Mesenchymal stem cell (in vitro differentiated cells and primary cell): ENCODE results near the gene C17orf114.

Experiments
- DNase-seq: peaks from one replicate; pipeline ENCODE4 v3.0.0-alpha.2; 2013
- H2AFZ ChIP-seq: one replicate; pipeline ENCODE4 v1.6.1; 2013; ENCODE audit warnings: low read depth, mild to moderate bottlenecking, control low read depth, inconsistent platforms, low read length, moderate library complexity
- H2AK5ac ChIP-seq: 2 replicates; pipeline ENCODE4 v1.6.1; 2013; ENCODE audit warnings: low read length, moderate library complexity, mild to moderate bottlenecking, inconsistent platforms; ENCODE audit not compliant: severe bottlenecking
- H2BK120ac ChIP-seq: one replicate; pipeline ENCODE4 v1.6.1; 2013; ENCODE audit warnings: low read depth, mild to moderate bottlenecking, inconsistent platforms, low read length, moderate library complexity
- H2BK12ac ChIP-seq, 2 experiments: one replicate each; pipeline ENCODE4 v1.6.1; 2013; ENCODE audit warnings: inconsistent platforms in 2 of 2, low read length in 2 of 2, mild to moderate bottlenecking in 2 of 2, moderate library complexity in 2 of 2, control low read depth in 1 of 2
- H2BK15ac ChIP-seq: one replicate; pipeline ENCODE4 v1.6.1; 2013; ENCODE audit warnings: mild to moderate bottlenecking, low read depth, inconsistent platforms; ENCODE audit not compliant: poor library complexity, severe bottlenecking
- H2BK5ac ChIP-seq: 2 replicates; pipeline ENCODE4 v1.6.1; 2013; ENCODE audit warnings: low read depth, mild to moderate bottlenecking, low read length, control low read depth, inconsistent platforms; ENCODE audit not compliant: poor library complexity, severe bottlenecking
- H3K14ac ChIP-seq, 2 experiments: one replicate each; pipeline ENCODE4 v1.6.1; 2013; ENCODE audit warnings: inconsistent platforms in 2 of 2, low read length in 2 of 2, control low read depth in 1 of 2, mild to moderate bottlenecking in 1 of 2, moderate library complexity in 1 of 2
- H3K18ac ChIP-seq, 2 experiments: one replicate each; pipeline ENCODE4 v1.6.1; 2013; ENCODE audit warnings: inconsistent platforms in 2 of 2, low read length in 2 of 2, control low read depth in 1 of 2, low read depth in 1 of 2, mild to moderate bottlenecking in 1 of 2
- H3K23ac ChIP-seq, 2 experiments: one replicate each; pipeline ENCODE4 v1.6.1; 2013; ENCODE audit warnings: inconsistent platforms in 2 of 2, low read length in 2 of 2, mild to moderate bottlenecking in 2 of 2, moderate library complexity in 2 of 2, control low read depth in 1 of 2
- H3K27ac ChIP-seq: 2 replicates; pipeline ENCODE4 v1.5.1; 2013; ENCODE audit warnings: mild to moderate bottlenecking, moderate library complexity, low read length, control low read depth, inconsistent platforms; ENCODE audit not compliant: poor library complexity, severe bottlenecking
- H3K27me3 ChIP-seq, 2 experiments: 2 replicates each; pipeline versions ENCODE4 v1.6.1 to v1.7.0; 2013; ENCODE audit warnings: low read length in 2 of 2, mild to moderate bottlenecking in 2 of 2, moderate library complexity in 2 of 2, control low read depth in 1 of 2, inconsistent platforms in 1 of 2; ENCODE audit not compliant: control insufficient read depth in 1 of 2, insufficient read depth in 1 of 2
- H3K36me3 ChIP-seq, 2 experiments: 2 replicates each; pipeline versions ENCODE4 v1.6.1 to v1.7.0; 2013; ENCODE audit warnings: low read length in 2 of 2, control low read depth in 1 of 2, inconsistent platforms in 1 of 2, low read depth in 1 of 2, mild to moderate bottlenecking in 1 of 2; ENCODE audit not compliant: insufficient read depth in 2 of 2, control insufficient read depth in 1 of 2
- H3K4ac ChIP-seq, 2 experiments: one replicate each; pipeline ENCODE4 v1.6.1; 2013; ENCODE audit warnings: inconsistent platforms in 2 of 2, low read length in 2 of 2, mild to moderate bottlenecking in 2 of 2, moderate library complexity in 2 of 2, control low read depth in 1 of 2, low read depth in 1 of 2
- H3K4me1 ChIP-seq: 2 replicates; pipeline ENCODE4 v1.6.1; 2013; ENCODE audit warnings: low read depth, low read length, control low read depth; ENCODE audit not compliant: control insufficient read depth, insufficient read depth
- H3K4me2 ChIP-seq: 2 replicates; pipeline ENCODE4 v1.6.1; 2013; ENCODE audit warnings: low read length, mild to moderate bottlenecking, inconsistent platforms; ENCODE audit not compliant: poor library complexity, severe bottlenecking
- H3K4me3 ChIP-seq, 2 experiments: 2 replicates each; pipeline versions ENCODE4 v1.5.1 to v1.7.0; 2013; ENCODE audit warnings: low read length in 2 of 2, mild to moderate bottlenecking in 2 of 2, control low read depth in 1 of 2, low read depth in 1 of 2; ENCODE audit not compliant: insufficient read depth in 1 of 2
- H3K79me1 ChIP-seq: replicated peaks from 2 replicates; pipeline ENCODE4 v1.6.1; 2013; ENCODE audit warnings: mild to moderate bottlenecking, control low read depth, low read length, inconsistent platforms; ENCODE audit not compliant: poor library complexity, severe bottlenecking
- H3K9ac ChIP-seq: 2 replicates; pipeline ENCODE4 v1.7.0; 2013; ENCODE audit warnings: mild to moderate bottlenecking, low read length, moderate library complexity
- H3K9me3 ChIP-seq: 2 replicates; pipeline ENCODE4 v1.7.0; 2013; ENCODE audit warnings: mild to moderate bottlenecking, low read length; ENCODE audit not compliant: control insufficient read depth
- H4K8ac ChIP-seq: one replicate; pipeline ENCODE4 v1.6.1; 2013; ENCODE audit warnings: inconsistent platforms, mild to moderate bottlenecking, low read length, moderate library complexity
- H4K91ac ChIP-seq: one replicate; pipeline ENCODE4 v1.6.1; 2013; ENCODE audit warnings: mild to moderate bottlenecking, low read length, inconsistent platforms
- WGBS: methylation state at CpG from one replicate; pipeline ENCODE4 v1.1.7; 2013; ENCODE audit warnings: mixed read lengths; 5-methylcytosine and 5-hydroxymethylcytosine counted together

The C17orf114 gene

DNA sequence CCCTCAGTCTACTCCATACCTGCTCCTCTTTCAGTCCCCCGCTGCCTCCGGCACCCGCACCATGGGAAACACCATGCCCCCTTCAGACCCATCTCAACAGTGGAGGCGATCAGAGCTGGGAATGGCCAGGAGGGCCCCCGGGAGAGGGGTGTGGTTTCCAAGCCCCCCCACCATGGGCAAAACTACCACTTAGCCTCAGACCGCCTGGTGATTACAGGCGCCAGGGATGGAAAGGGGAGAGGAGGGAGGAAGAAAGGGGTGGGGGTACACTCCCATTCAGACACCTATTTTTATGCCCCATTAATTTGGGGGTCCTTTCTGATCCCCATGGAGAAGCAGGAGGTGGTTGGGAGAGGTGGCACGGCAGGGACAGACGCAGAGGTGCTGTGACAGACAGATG, at the start of gene C17orf114:
Gene C17orf114 (minus strand): TSS at position 101 of the 400 bp plus-strand sequence.
- Histone ChIP-seq H3K79me1 (peaks cover 22% of the 10 kb centered on the region), H3K23ac (no peak within 1 kb of the TSS), H2AFZ (no peak within 1 kb of the TSS), H3K27me3 (no peaks in the 10 kb centered on the region), H3K18ac (no peak within 1 kb of the TSS), H3K9ac (no peak within 1 kb of the TSS), H3K4me2 (no peak within 1 kb of the TSS), H2BK12ac (no peak within 1 kb of the TSS), H4K91ac (no peak within 1 kb of the TSS), H2AK5ac (no peak within 1 kb of the TSS), H3K9me3 (no peaks in the 10 kb centered on the region), H3K27ac (no peak within 1 kb of the TSS), H3K4ac (no peak within 1 kb of the TSS), H3K4me1 (peaks cover 2% of the 10 kb centered on the region), H3K36me3 (peaks cover 24 to 28% of the 10 kb centered on the region in 2 experiments), H3K4me3 (no peak within 1 kb of the TSS), H3K14ac (no peak within 1 kb of the TSS), H4K8ac (no peak within 1 kb of the TSS), H2BK15ac (no peak within 1 kb of the TSS), H2BK120ac (no peak within 1 kb of the TSS), H2BK5ac (no peak within 1 kb of the TSS)
- 96% methylated on average over 5 of the region's 9 CpGs for WGBS
- DNase-seq: no peak

DNA sequence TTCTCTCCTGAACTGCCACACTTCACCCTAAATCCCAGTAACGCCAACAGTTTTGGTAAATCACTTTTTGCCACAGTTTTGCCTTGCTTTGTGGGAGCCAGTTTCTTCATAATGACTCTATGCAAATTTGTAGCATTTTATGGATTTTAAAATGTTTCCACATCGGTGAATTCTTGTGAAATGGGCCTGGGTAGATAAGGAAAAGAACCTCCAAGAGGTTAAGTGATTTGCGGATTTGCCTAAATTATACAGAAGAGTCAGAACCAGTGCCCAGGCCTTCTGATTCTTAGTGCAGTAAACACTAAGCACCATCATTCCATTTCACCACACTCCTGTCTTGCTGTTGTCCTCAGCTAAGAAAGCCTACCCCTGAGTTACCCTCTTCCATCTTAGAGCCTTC, 49.0 kb upstream of the C17orf114 start:
- Histone ChIP-seq H3K27me3 (no peaks in the 10 kb centered on the region), H3K9me3 (no peaks in the 10 kb centered on the region), H4K8ac (no peak overlapping the region), H2BK15ac (no peak overlapping the region), H4K91ac (no peak overlapping the region), H3K79me1 (peaks cover 34% of the 10 kb centered on the region), H3K4me3 (no peak overlapping the region), H3K4me1 (peaks cover 33% of the 10 kb centered on the region), H2BK12ac (no peak overlapping the region), H2AFZ (no peak overlapping the region), H2AK5ac (peak overlapping the region; percentile 71), H3K9ac (no peak overlapping the region), H3K4me2 (no peak overlapping the region), H3K27ac (no peak overlapping the region), H3K14ac (no peak overlapping the region), H3K23ac (no peak overlapping the region), H2BK5ac (no peak overlapping the region), H3K18ac (no peak overlapping the region), H2BK120ac (no peak overlapping the region), H3K4ac (no peak overlapping the region), H3K36me3 (peaks cover 3 to 6% of the 10 kb centered on the region in 2 experiments)
- no peak for DNase-seq
- 91% methylated on average over 3 of the region's 3 CpGs for WGBS

DNA sequence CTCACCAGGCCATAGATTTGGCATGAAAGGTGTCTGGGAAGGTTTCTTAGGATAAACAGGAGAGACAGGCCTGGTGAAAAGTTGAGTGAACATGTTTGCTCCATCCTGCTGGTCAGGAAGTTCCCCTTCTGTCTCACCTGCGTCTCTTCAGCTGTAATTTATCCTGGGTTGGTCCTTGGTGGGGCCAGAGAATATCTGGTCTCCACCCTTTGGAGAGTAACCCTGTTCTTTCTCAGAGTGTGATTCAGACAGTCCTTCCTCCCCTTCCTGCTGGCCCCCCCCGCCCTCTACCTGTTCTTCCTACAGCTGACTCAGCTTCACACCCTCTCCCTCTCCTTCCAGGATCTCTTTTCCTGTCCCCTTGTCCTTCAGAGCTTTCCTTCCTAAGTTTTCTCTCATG, 48.1 kb upstream of the C17orf114 start:
- WGBS: 87% methylated on average over 2 of the region's 2 CpGs
- H3K79me1 ChIP-seq: peaks cover 39% of the 10 kb centered on the region
- no peak overlapping the region for H4K91ac ChIP-seq
- no peak overlapping the region for H2BK120ac ChIP-seq
- no peak overlapping the region for H2AFZ ChIP-seq
- H2AK5ac ChIP-seq: no peak overlapping the region
- H3K4me2 ChIP-seq: no peak overlapping the region
- DNase-seq: no peak
- H3K23ac ChIP-seq: no peak overlapping the region
- H3K4ac ChIP-seq: no peak overlapping the region
- no peaks in the 10 kb centered on the region for H3K27me3 ChIP-seq
- H4K8ac ChIP-seq: no peak overlapping the region
- no peak overlapping the region for H3K4me3 ChIP-seq
- no peak overlapping the region for H3K18ac ChIP-seq
- H3K27ac ChIP-seq: no peak overlapping the region
- no peak overlapping the region for H2BK15ac ChIP-seq
- no peak overlapping the region for H2BK12ac ChIP-seq
- H3K36me3 ChIP-seq: peaks cover 3 to 6% of the 10 kb centered on the region in 2 experiments
- H3K9ac ChIP-seq: no peak overlapping the region
- H3K4me1 ChIP-seq: peaks cover 33% of the 10 kb centered on the region
- H2BK5ac ChIP-seq: no peak overlapping the region
- no peak overlapping the region for H3K14ac ChIP-seq
- H3K9me3 ChIP-seq: no peaks in the 10 kb centered on the region

DNA sequence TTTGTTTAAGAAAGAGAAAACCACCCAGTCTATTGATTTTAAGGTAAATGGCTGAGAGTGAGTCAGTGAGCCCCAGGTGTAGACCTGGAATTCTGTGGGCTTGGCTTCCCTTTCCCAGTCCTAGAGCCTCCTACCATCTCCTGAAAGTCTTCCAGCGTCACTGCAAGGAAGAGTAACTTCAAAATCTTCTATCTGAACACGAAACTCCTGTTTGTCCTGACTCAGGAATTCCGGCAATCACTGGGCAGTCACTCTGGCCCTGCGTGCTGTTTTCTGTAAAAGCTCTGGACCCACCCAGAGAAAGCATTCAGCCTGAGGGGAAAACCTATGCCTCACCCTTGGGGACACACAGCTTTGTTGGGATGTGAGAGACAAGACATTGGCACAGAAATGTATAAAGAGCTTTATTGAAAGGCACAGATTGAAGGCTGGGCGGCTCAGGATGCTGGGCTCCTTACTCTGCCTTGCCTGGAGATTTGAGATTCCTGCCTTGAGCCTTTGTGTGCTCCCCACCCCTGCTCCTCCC, 46.9 kb upstream of the C17orf114 start:
- Histone ChIP-seq H3K9me3 (no peaks in the 10 kb centered on the region), H3K4me1 (peaks cover 29% of the 10 kb centered on the region), H2AK5ac (no peak overlapping the region), H2BK12ac (no peak overlapping the region), H3K4me2 (no peak overlapping the region), H3K36me3 (peaks cover 0 to 6% of the 10 kb centered on the region in 2 experiments), H3K18ac (no peak overlapping the region), H3K27ac (no peak overlapping the region), H3K14ac (no peak overlapping the region), H4K8ac (no peak overlapping the region), H3K27me3 (no peaks in the 10 kb centered on the region), H2BK120ac (no peak overlapping the region), H3K4ac (no peak overlapping the region), H3K9ac (peak overlapping the region; percentile 33), H3K79me1 (peaks cover 41% of the 10 kb centered on the region), H2BK15ac (no peak overlapping the region), H3K4me3 (no peak overlapping the region), H2AFZ (no peak overlapping the region), H3K23ac (no peak overlapping the region), H4K91ac (no peak overlapping the region), H2BK5ac (no peak overlapping the region)
- DNase-seq: no peak
- 85% methylated on average over 5 of the region's 5 CpGs for WGBS
